HG02840 (cell line): ENCODE measurements around the gene NECAB3.
"Not testable (repeated sequence)": the region's sequence is repeated elsewhere in the genome, so short reads cannot be mapped to it uniquely, and the experiment has no call there.

Experiments
- ATAC-seq: cut with Tn5 transposase; IDR thresholded peaks from one replicate; pipeline ENCODE4 v1.9.1; 2021; ENCODE audit warnings: mild to moderate bottlenecking, moderate library complexity, moderate number of reproducible peaks; ENCODE audit not compliant: unreplicated experiment, low FRiP score

NECAB3 gene

GRCh38 chr20:33674294-33675135 is at the start of gene NECAB3:
TSS of gene NECAB3 (minus strand) at chr20:33674428. CDS start at chr20:33674352, 76 bp downstream.
- ATAC-seq, result no peak

GRCh38 chr20:33721391-33722140 is 47.3 kb upstream of the NECAB3 start:
- no peak for ATAC-seq

- ATAC-seq, result peak; percentile 91
These were observed 45.9 kb upstream of the NECAB3 start, which contains the start of gene PXMP4 for GRCh38 chr20:33719989-33720709. TSS of gene PXMP4 (minus strand) at chr20:33720310. CDS start at chr20:33720207, 103 bp downstream.

- no peak for ATAC-seq
These were observed 45.2 kb upstream of the NECAB3 start for GRCh38 chr20:33719277-33719988.

- no peak for ATAC-seq
These were observed 42.3 kb upstream of the NECAB3 start for GRCh38 chr20:33716498-33716897.

GRCh38 chr20:33713865-33714367 is 39.7 kb upstream of the NECAB3 start:
- ATAC-seq, result no peak

- ATAC-seq, result no peak
These were observed 37.2 kb upstream of the NECAB3 start for GRCh38 chr20:33711446-33711738.

- ATAC-seq, result no peak
These were observed 36.6 kb upstream of the NECAB3 start for GRCh38 chr20:33710681-33711445.

GRCh38 chr20:33709905-33710541 is 35.8 kb upstream of the NECAB3 start:
- ATAC-seq, result no peak

- ATAC-seq, result no peak
These were observed 35.2 kb upstream of the NECAB3 start for GRCh38 chr20:33709398-33709797.

- no peak for ATAC-seq
These were observed 33.4 kb upstream of the NECAB3 start for GRCh38 chr20:33707668-33708067.

GRCh38 chr20:33704197-33704924 is 30.1 kb upstream of the NECAB3 start:
- no peak for ATAC-seq

GRCh38 chr20:33703498-33704137 is 29.4 kb upstream of the NECAB3 start:
- no peak for ATAC-seq

GRCh38 chr20:33702861-33703260 is 28.6 kb upstream of the NECAB3 start:
- no peak for ATAC-seq

GRCh38 chr20:33701629-33702450 is 27.6 kb upstream of the NECAB3 start:
- no peak for ATAC-seq

- ATAC-seq, result not testable (repeated sequence)
These were observed 26.6 kb upstream of the NECAB3 start for GRCh38 chr20:33700696-33701441.
